IPS-NIHi7 (cell line): ENCODE data around the gene MEGF11.

Experiments
- DNase-seq: peaks from one replicate; pipeline ENCODE4 v3.0.0; 2012; ENCODE audit warnings: mixed read lengths; ENCODE audit errors: extremely low spot score

The MEGF11 gene

GRCh38 chr15:66092053-66093016, 161.2 kb downstream of the MEGF11 start:
- DNase-seq, result no peak

GRCh38 chr15:66089509-66089908, 164.0 kb downstream of the MEGF11 start:
- DNase-seq, result no peak

DNA sequence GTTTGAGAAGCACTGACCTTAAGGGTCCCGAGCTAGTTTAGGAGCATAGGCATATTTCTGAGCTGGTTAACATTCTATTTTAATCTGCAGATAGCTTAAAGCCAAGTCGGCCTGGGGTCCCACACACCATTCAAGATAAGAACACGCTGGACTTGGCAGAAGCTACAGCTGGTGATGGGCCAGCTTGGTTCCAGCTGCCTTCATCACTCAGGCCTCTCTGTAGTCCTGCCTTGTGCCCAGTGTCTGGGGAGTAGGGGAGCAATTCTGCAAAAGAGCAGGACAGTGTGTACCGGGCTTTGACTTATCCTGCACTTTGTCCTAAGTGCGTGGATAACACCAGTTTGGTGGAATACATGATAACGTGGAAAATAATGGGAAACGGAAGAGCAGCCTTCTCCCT, 164.5 kb downstream of the MEGF11 start:
- no peak for DNase-seq

DNA sequence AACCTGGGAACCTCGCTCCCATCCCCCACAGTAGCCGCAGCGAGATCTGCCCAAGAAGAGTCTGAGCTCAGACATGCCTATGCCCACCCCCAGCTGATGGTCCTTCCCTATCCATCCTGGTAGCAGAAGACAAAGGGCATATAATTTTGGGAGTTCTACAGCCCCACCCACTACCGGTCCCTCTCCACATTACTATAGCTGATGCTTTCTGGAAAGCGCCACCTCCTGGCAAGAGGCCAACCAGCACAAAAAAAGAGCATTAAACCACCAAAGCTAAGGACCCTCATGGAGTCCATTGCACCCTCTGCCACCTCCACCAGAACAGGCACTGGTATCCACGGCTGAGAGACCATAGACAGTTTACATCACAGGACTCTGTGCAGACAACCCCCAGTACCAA, 168.4 kb downstream of the MEGF11 start:
- DNase-seq, result no peak

DNA sequence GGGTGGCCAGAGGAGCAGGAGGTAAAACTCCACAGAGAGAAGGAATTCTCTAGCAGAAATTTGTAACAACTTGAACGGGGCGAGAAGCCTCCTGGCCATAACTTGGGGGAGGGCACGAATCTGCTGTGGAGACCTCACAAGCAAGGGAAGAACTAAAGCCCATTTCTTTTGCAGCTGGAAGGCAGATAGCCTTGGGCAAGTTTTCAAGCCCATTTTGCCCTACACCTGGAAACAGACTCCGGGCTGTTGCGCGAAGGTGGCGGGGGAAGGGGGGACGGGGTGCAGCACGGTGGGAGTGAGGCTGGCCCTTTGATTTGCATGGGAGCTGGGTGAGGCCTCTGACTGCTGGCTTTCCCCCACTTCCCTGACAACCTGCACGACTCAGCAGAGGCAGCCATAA, 168.8 kb downstream of the MEGF11 start:
- no peak for DNase-seq

GRCh38 chr15:66080717-66081398, 172.7 kb downstream of the MEGF11 start:
- peak; percentile 73 for DNase-seq

GRCh38 chr15:66078929-66079275, 174.6 kb downstream of the MEGF11 start:
- DNase-seq, result no peak

DNA sequence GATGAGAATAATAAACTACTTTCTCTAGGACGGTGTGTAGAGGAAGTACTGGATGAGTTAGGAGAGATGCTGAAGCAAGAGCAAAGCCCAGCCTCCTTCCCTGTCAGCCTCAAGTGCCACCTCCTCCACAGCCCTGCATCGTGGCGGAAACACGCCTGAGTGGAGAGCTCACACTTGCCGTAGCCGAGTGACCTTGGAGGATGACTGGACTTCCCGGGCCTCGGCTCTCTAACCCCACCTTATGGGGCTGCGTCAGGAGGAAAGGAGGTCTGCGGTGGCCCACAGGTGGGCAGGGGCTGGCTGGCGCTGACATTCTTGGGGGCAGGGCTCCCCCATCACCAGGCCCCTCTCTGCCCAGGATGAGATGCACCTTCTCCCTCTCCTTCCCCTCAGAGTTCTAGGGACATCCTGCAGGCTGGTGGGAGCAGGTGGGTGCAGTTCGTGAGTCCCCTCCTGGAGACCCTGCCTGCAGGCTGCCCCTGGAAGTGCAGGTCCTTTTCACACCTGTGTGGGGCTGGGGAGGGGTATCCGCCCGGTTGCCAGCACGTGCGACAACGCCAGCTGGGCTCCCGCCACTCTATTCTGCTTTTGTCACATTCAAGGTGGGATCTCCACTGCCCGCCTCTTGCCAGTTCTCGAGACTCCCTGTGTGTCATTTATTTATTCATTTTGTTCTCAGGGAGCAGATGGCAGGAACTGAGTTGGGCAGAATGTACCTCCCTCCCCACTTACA, 175.2 kb downstream of the MEGF11 start:
- DNase-seq, result no peak

DNA sequence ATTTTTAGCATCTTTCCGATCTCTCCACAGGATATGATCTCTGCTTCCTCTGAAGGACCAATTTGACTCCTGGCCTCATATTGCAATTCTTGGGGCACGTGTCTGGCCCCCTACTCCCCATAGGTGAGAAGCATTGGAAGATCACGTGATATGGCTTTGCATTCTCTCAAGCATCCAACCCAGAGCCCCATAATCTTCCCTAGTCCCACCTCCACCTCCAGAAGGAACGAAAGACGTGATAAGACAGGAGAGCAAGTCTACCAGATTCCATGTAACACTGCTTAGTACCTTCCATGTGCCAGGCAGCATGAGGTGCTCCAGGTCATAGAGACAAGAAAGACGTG, 176.3 kb downstream of the MEGF11 start:
- no peak for DNase-seq

- no peak for DNase-seq
Observed at GRCh38 chr15:66076591-66077319, 176.8 kb downstream of the MEGF11 start.

GRCh38 chr15:66075947-66076346, 177.6 kb downstream of the MEGF11 start:
- no peak for DNase-seq

GRCh38 chr15:66072616-66073361, 180.8 kb downstream of the MEGF11 start:
- peak; percentile 44 for DNase-seq

DNA sequence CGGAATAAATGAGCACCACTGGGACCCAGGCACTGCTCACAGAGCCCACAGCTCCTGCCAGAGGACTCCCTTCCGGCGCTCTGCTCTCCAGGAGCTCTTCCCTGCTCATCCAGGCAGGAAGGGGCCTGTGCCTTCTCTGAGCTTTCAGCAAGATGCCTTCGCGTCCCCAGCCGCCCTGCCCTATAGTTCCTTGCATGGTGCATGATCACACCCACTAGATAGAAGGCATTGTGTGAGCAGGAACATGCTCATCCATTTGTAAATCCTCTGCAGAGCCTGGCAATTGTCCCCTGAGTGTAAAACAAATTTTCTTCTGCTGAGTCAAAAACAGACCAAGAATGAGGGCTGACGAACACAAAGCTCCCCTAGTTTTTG, 181.6 kb downstream of the MEGF11 start:
- DNase-seq, result no peak

DNA sequence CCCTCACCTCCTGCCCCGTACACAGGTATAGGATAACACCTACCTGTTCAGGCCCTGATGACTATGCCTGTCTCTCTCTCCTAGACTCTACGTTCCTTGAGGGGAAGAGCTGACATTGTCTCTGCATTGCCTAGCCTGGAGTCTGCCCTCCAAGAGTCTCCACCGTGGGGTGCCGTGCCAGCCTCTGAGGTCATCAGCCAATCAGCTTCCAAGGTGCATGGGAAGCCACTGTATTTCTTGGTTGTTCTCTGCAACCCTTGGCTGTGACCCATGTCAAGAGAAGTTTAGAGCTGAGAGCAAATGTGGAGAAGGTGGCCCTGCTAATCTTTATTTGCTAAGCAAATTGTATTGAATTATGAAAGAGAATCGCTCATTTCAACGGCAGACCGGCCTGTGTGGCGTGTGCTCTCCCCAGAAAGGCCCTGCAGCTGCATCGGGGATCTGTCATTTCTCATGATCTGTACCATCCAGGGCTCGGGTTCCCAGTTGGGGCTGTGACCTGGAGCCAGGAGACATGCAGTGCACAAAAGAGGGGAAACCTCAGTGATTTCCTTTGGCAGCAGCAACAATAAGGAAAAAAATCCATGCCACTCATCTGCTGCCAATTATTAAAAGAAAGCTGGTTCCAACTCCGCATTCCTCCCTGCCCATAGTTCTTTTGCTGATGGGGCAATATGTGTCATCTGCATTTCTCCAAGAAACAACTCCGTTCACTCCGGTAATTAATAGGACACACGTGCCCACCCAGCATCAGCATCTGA, 182.2 kb downstream of the MEGF11 start:
- DNase-seq, result no peak

DNA sequence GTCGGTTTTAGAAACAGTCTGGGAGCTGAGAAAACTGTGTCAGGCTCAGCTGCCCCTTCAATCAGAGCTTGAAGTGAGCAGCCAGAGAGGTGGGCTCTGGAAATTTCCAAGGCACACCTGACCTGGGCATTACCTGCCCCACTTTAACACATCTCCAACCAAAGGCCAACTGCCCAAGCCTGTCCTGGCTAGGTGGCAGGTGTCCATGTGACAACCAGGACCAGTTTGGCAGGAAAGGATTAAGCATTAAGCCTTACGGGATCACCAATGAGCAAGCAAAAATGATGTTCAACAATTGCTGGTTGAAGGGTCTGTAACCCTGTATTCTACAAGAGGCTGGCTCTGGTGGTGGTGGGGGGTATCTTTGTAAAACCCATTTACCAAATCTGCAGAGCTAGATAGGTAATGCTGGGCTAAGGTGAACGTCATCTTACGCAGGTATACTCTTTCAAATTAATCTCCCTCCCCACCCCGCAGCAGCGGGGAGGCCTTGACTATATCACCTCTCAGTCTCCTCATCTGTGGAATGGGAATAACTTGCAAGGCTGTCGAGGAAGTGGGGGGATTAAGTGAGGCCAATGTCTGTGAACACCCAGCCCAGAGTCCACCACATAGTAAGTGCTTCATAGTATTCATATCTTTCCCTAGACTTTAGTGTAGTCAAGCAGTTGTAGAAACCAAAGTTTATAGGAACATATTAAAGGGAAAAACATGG, 183.2 kb downstream of the MEGF11 start:
- DNase-seq, result no peak

- DNase-seq, result no peak
Observed at GRCh38 chr15:66069751-66070150, 183.8 kb downstream of the MEGF11 start.

GRCh38 chr15:66068801-66069200, 184.7 kb downstream of the MEGF11 start:
- DNase-seq, result no peak

- DNase-seq, result peak; percentile 76
Observed at GRCh38 chr15:66067687-66068086, 185.9 kb downstream of the MEGF11 start.

DNA sequence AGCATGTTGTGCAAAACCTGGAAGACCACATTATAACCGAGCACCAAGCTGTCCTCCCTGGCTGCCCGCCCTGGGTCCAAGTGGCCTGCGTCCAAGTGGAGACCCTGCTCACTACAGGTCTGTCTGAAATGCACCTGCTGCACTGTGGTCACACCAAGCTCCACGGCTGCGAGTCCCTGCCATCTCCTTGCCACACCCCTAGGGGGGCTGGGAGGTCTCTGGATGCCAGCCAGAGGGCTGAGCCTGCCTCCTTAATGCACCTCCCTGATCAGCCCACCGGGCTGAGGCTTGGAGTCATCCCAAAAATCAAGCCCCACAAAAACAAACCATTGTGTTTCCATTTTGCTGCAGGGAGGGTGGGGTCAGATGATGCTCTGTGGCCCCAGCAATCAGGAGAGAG, 187.1 kb downstream of the MEGF11 start:
- DNase-seq, result no peak

- DNase-seq, result no peak
Observed at GRCh38 chr15:66066005-66066404, 187.5 kb downstream of the MEGF11 start.
